Measurements from ENCODE around the gene AHDC1.

- TF ChIP-seq CTCF (IDR thresholded peaks at IDR 0.05) = no peak
- no peak for TF ChIP-seq POLR2A (IDR thresholded peaks at IDR 0.05)
Observed at GRCh38 chr1:27601321-27601770, 2.6 kb downstream of the AHDC1 start.
